ENCODE measurements around the gene KIF26B.

The KIF26B gene

DNA sequence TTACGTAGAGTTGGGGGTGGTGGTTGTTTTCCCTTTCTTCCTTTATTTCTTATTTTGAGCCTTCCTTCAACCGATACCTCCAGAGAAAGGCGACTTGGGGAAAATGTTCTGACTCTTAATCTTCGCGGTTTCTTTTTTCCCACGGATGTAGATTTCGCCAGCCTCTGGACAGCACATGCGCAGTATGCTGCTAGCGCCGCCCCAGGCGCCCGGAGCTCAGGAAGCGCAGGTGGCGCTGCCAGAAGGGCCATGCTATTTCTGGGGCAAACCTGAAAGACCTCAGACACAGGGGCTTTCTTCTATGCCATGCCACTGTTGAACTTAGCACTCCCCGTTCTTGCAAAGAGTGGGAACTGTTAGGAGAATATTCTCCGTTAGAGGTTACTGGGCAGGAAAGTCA, 392.1 kb downstream of the KIF26B start:
- H3K4me3 ChIP-seq (ENCODE audit: low read length): peak overlapping the region; percentile 57
- no peaks in the 10 kb centered on the region for H3K36me3 ChIP-seq (replicated peaks; ENCODE audit: low read depth, low read length)
- no peaks in the 10 kb centered on the region for H3K79me2 ChIP-seq (ENCODE audit: low read length)
- peak overlapping the region; percentile 25; the same call in 1 of the 2 replicates for H2AFZ ChIP-seq (ENCODE audit: low read depth, low read length)
- no peaks in the 10 kb centered on the region for H3K4me1 ChIP-seq (ENCODE audit: low read length)
- H3K27me3 ChIP-seq (ENCODE audit: low read depth, low read length): peaks cover 20% of the 10 kb centered on the region
- no peak overlapping the region for H3K9ac ChIP-seq (ENCODE audit: low read length)
- no peaks in the 10 kb centered on the region for H3K9me3 ChIP-seq (ENCODE audit: insufficient read depth, low read length)
- peak overlapping the region; percentile 37 for H3K4me2 ChIP-seq (ENCODE audit: low read length)
- H3K27ac ChIP-seq (ENCODE audit: low read length): no peak overlapping the region
- TF ChIP-seq, protein P1, sequence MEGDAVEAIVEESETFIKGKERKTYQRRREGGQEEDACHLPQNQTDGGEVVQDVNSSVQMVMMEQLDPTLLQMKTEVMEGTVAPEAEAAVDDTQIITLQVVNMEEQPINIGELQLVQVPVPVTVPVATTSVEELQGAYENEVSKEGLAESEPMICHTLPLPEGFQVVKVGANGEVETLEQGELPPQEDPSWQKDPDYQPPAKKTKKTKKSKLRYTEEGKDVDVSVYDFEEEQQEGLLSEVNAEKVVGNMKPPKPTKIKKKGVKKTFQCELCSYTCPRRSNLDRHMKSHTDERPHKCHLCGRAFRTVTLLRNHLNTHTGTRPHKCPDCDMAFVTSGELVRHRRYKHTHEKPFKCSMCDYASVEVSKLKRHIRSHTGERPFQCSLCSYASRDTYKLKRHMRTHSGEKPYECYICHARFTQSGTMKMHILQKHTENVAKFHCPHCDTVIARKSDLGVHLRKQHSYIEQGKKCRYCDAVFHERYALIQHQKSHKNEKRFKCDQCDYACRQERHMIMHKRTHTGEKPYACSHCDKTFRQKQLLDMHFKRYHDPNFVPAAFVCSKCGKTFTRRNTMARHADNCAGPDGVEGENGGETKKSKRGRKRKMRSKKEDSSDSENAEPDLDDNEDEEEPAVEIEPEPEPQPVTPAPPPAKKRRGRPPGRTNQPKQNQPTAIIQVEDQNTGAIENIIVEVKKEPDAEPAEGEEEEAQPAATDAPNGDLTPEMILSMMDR (IDR thresholded peaks at IDR 0.05; ENCODE audit: low read depth, low read length): peak; percentile 11; the same call in 1 of the 2 replicates
- TF ChIP-seq EZH2phosphoT487 (IDR thresholded peaks at IDR 0.05; ENCODE audit: low read depth): no peak
- H4K20me1 ChIP-seq (ENCODE audit: insufficient read depth, low read length): no peaks in the 10 kb centered on the region

DNA sequence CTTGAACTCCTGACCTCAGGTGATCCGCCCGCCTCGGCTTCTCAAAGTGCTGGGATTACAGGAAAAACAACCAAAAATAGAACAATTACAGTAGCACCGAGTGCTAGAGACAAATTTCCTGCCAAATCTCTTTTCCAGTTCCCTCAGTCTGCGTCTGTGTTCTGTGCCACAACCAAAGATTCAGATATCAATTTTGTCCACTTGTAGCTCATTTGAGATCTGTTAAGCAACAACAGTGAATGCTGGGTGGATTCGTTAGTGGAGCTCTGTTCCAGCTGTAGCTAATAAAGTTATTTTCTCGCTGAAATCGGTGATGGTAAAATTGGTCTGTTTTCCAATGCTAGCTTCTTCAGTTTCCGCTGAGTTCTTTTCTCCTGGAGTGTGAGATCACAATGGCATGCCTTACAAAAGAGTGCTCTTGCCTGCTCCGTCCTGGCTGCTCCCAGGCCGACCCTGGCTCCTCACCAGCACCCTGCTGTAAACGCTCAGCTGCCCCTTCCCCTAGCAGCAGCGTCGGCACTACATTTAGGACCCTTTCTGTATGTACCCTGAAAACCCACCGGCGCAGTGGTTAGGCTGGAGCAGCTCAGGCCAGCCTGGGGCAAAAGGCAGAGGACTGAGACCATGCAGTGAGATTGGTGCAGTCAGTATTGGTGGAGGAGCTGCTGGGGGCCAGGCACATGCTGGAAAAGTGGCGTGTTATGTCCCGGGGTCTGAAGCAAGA, 395.4 kb downstream of the KIF26B start:
- Histone ChIP-seq H3K4me1 (ENCODE audit: low read length) (no peaks in the 10 kb centered on the region), H2AFZ (ENCODE audit: low read depth, low read length) (no peak overlapping the region), H3K36me3 (replicated peaks; ENCODE audit: low read depth, low read length) (no peaks in the 10 kb centered on the region), H3K4me2 (ENCODE audit: low read length) (no peak overlapping the region), H3K9me3 (ENCODE audit: insufficient read depth, low read length) (no peaks in the 10 kb centered on the region), H3K4me3 (ENCODE audit: low read length) (no peak overlapping the region), H4K20me1 (ENCODE audit: insufficient read depth, low read length) (no peaks in the 10 kb centered on the region), H3K9ac (ENCODE audit: low read length) (no peak overlapping the region), H3K27me3 (ENCODE audit: low read depth, low read length) (peaks cover 35% of the 10 kb centered on the region), H3K79me2 (ENCODE audit: low read length) (no peaks in the 10 kb centered on the region), H3K27ac (ENCODE audit: low read length) (no peak overlapping the region)
- TF ChIP-seq, protein P1 (IDR thresholded peaks at IDR 0.05; ENCODE audit: low read depth, low read length): no peak
- TF ChIP-seq EZH2phosphoT487 (IDR thresholded peaks at IDR 0.05; ENCODE audit: low read depth): no peak

DNA sequence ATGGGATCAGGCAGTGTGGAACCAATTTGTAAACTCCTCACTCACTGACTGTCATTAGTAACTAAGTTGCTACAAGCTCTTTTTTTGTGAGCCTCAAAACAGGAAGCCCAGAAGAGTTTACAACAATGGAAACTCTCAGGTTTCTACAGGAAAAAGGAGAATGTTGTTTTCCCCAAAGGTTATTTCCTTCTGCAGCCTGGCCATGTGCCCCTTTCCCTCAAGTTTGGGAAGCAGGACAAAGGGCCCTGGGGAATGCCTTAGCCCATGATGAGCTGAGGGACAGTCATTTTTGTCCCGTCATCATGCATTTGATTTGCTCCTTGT, 395.9 kb downstream of the KIF26B start:
- no peak overlapping the region for H3K27ac ChIP-seq (ENCODE audit: low read length)
- H3K36me3 ChIP-seq (replicated peaks; ENCODE audit: low read depth, low read length): no peaks in the 10 kb centered on the region
- no peaks in the 10 kb centered on the region for H3K9me3 ChIP-seq (ENCODE audit: insufficient read depth, low read length)
- H4K20me1 ChIP-seq (ENCODE audit: insufficient read depth, low read length): no peaks in the 10 kb centered on the region
- H3K79me2 ChIP-seq (ENCODE audit: low read length): no peaks in the 10 kb centered on the region
- no peak for TF ChIP-seq EZH2phosphoT487 (IDR thresholded peaks at IDR 0.05; ENCODE audit: low read depth)
- TF ChIP-seq, protein P1 (IDR thresholded peaks at IDR 0.05; ENCODE audit: low read depth, low read length): no peak
- no peak overlapping the region for H3K4me2 ChIP-seq (ENCODE audit: low read length)
- H3K27me3 ChIP-seq (ENCODE audit: low read depth, low read length): peaks cover 38% of the 10 kb centered on the region
- no peak overlapping the region for H2AFZ ChIP-seq (ENCODE audit: low read depth, low read length)
- no peak overlapping the region for H3K9ac ChIP-seq (ENCODE audit: low read length)
- H3K4me1 ChIP-seq (ENCODE audit: low read length): no peaks in the 10 kb centered on the region
- H3K4me3 ChIP-seq (ENCODE audit: low read length): no peak overlapping the region

DNA sequence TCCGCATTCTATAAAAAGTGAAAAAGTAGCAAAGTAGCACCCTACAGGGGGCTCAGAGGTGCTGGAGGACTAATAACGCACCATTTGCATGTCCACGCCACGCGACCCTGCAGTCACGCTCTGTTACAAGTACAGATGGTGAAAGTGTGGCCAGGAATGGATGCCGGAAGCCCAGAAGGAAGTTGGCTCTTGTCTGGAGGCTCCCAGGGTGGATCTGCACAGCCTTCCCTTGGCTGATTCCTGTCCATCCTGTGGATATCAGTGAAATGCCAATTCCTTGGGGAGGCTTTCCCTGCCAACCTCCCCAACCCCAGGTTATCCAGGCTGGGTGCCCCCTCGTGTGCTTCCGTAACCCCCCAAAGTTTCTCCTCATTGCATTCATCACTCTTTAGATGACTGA, 396.8 kb downstream of the KIF26B start:
- no peaks in the 10 kb centered on the region for H3K4me1 ChIP-seq (ENCODE audit: low read length)
- no peak overlapping the region for H3K4me2 ChIP-seq (ENCODE audit: low read length)
- no peaks in the 10 kb centered on the region for H3K9me3 ChIP-seq (ENCODE audit: insufficient read depth, low read length)
- no peak for TF ChIP-seq EZH2phosphoT487 (IDR thresholded peaks at IDR 0.05; ENCODE audit: low read depth)
- TF ChIP-seq, protein P1 (IDR thresholded peaks at IDR 0.05; ENCODE audit: low read depth, low read length): no peak
- no peak overlapping the region for H2AFZ ChIP-seq (ENCODE audit: low read depth, low read length)
- no peaks in the 10 kb centered on the region for H4K20me1 ChIP-seq (ENCODE audit: insufficient read depth, low read length)
- H3K27me3 ChIP-seq (ENCODE audit: low read depth, low read length): peaks cover 38% of the 10 kb centered on the region
- H3K9ac ChIP-seq (ENCODE audit: low read length): no peak overlapping the region
- no peaks in the 10 kb centered on the region for H3K79me2 ChIP-seq (ENCODE audit: low read length)
- no peaks in the 10 kb centered on the region for H3K36me3 ChIP-seq (replicated peaks; ENCODE audit: low read depth, low read length)
- no peak overlapping the region for H3K4me3 ChIP-seq (ENCODE audit: low read length)
- H3K27ac ChIP-seq (ENCODE audit: low read length): no peak overlapping the region

Data from OCI-LY3 (cell line).